ENCODE results near the gene SCUBE2.

- TF ChIP-seq CTCF (IDR thresholded peaks at IDR 0.05) (no peak), EZH2 (IDR thresholded peaks at IDR 0.05; ENCODE audit: borderline replicate concordance, insufficient read depth, low read depth, low read length, poor library complexity, severe bottlenecking) (no peak)
These were observed 20.5 kb downstream of the SCUBE2 start for GRCh38 chr11:9070749-9071491.
